ENCODE data around the gene HTR3B.
"Not testable (repeated sequence)": the region's sequence is repeated elsewhere in the genome, so short reads cannot be mapped to it uniquely, and the experiment has no call there.

DNA sequence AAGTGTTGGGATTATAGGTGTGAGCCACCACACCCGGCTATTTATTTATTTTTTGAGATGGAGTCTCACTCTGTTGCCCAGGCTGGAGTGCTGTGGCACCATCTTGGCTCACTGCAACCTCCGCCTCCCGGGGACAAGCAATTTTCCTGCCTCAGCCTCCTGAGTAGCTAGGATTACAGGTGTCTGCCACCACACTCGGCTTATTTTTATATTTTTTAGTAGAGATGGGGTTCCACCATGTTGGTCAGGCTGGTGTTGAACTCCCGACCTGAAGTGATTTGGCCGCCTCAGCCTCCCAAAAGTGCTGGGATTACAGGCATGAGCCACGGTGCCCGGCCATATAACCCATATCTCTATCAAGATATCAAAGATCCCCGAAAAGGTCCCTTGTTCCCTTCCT, 6.9 kb downstream of the HTR3B start:
- not testable (repeated sequence) for TF ChIP-seq POLR2A (IDR thresholded peaks at IDR 0.05; ENCODE audit: low read depth, low read length); EZH2 (IDR thresholded peaks at IDR 0.05; ENCODE audit: borderline replicate concordance, control insufficient read depth, low read depth, low read length); SMC3 (IDR thresholded peaks at IDR 0.05; ENCODE audit: borderline replicate concordance, low read length); MEF2B (IDR thresholded peaks at IDR 0.05; ENCODE audit: partially characterized antibody, poor library complexity, severe bottlenecking); HCFC1 (IDR thresholded peaks at IDR 0.05; ENCODE audit: low read length); RAD21 (IDR thresholded peaks at IDR 0.05; ENCODE audit: insufficient read depth, low read depth, low read length); SRF (IDR thresholded peaks at IDR 0.05; ENCODE audit: low read depth in 2 of 2, low read length in 2 of 2)
- TF ChIP-seq, protein P1, sequence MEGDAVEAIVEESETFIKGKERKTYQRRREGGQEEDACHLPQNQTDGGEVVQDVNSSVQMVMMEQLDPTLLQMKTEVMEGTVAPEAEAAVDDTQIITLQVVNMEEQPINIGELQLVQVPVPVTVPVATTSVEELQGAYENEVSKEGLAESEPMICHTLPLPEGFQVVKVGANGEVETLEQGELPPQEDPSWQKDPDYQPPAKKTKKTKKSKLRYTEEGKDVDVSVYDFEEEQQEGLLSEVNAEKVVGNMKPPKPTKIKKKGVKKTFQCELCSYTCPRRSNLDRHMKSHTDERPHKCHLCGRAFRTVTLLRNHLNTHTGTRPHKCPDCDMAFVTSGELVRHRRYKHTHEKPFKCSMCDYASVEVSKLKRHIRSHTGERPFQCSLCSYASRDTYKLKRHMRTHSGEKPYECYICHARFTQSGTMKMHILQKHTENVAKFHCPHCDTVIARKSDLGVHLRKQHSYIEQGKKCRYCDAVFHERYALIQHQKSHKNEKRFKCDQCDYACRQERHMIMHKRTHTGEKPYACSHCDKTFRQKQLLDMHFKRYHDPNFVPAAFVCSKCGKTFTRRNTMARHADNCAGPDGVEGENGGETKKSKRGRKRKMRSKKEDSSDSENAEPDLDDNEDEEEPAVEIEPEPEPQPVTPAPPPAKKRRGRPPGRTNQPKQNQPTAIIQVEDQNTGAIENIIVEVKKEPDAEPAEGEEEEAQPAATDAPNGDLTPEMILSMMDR (IDR thresholded peaks at IDR 0.05 in 2 of 3, conservative IDR thresholded peaks at IDR 0.05 in 1 of 3; ENCODE audit: control insufficient read depth in 2 of 3, extremely low read depth in 1 of 3, insufficient read depth in 1 of 3, low read depth in 3 of 3, low read length in 3 of 3) = not testable (repeated sequence)
- TF ChIP-seq, protein P2, sequence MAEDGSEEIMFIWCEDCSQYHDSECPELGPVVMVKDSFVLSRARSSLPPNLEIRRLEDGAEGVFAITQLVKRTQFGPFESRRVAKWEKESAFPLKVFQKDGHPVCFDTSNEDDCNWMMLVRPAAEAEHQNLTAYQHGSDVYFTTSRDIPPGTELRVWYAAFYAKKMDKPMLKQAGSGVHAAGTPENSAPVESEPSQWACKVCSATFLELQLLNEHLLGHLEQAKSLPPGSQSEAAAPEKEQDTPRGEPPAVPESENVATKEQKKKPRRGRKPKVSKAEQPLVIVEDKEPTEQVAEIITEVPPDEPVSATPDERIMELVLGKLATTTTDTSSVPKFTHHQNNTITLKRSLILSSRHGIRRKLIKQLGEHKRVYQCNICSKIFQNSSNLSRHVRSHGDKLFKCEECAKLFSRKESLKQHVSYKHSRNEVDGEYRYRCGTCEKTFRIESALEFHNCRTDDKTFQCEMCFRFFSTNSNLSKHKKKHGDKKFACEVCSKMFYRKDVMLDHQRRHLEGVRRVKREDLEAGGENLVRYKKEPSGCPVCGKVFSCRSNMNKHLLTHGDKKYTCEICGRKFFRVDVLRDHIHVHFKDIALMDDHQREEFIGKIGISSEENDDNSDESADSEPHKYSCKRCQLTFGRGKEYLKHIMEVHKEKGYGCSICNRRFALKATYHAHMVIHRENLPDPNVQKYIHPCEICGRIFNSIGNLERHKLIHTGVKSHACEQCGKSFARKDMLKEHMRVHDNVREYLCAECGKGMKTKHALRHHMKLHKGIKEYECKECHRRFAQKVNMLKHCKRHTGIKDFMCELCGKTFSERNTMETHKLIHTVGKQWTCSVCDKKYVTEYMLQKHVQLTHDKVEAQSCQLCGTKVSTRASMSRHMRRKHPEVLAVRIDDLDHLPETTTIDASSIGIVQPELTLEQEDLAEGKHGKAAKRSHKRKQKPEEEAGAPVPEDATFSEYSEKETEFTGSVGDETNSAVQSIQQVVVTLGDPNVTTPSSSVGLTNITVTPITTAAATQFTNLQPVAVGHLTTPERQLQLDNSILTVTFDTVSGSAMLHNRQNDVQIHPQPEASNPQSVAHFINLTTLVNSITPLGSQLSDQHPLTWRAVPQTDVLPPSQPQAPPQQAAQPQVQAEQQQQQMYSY (CRISPR knock-in tag; IDR thresholded peaks at IDR 0.05) = not testable (repeated sequence)
- TF ChIP-seq, protein P3, sequence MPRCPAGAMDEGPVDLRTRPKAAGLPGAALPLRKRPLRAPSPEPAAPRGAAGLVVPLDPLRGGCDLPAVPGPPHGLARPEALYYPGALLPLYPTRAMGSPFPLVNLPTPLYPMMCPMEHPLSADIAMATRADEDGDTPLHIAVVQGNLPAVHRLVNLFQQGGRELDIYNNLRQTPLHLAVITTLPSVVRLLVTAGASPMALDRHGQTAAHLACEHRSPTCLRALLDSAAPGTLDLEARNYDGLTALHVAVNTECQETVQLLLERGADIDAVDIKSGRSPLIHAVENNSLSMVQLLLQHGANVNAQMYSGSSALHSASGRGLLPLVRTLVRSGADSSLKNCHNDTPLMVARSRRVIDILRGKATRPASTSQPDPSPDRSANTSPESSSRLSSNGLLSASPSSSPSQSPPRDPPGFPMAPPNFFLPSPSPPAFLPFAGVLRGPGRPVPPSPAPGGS (IDR thresholded peaks at IDR 0.05; ENCODE audit: borderline replicate concordance, insufficient read depth, low read depth, low read length, poor library complexity, severe bottlenecking) = not testable (repeated sequence)
- TF ChIP-seq, protein P4, sequence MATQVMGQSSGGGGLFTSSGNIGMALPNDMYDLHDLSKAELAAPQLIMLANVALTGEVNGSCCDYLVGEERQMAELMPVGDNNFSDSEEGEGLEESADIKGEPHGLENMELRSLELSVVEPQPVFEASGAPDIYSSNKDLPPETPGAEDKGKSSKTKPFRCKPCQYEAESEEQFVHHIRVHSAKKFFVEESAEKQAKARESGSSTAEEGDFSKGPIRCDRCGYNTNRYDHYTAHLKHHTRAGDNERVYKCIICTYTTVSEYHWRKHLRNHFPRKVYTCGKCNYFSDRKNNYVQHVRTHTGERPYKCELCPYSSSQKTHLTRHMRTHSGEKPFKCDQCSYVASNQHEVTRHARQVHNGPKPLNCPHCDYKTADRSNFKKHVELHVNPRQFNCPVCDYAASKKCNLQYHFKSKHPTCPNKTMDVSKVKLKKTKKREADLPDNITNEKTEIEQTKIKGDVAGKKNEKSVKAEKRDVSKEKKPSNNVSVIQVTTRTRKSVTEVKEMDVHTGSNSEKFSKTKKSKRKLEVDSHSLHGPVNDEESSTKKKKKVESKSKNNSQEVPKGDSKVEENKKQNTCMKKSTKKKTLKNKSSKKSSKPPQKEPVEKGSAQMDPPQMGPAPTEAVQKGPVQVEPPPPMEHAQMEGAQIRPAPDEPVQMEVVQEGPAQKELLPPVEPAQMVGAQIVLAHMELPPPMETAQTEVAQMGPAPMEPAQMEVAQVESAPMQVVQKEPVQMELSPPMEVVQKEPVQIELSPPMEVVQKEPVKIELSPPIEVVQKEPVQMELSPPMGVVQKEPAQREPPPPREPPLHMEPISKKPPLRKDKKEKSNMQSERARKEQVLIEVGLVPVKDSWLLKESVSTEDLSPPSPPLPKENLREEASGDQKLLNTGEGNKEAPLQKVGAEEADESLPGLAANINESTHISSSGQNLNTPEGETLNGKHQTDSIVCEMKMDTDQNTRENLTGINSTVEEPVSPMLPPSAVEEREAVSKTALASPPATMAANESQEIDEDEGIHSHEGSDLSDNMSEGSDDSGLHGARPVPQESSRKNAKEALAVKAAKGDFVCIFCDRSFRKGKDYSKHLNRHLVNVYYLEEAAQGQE (IDR thresholded peaks at IDR 0.05; ENCODE audit: low read depth, low read length) = not testable (repeated sequence)

Data from GM12878 (cell line).